Measurements from ENCODE around the gene XRCC4. TPM values are rescaled to one million over a fixed set of nuclear protein-coding genes. Genes with fewer than 3 reads are reported as not detected.

XRCC4 gene
- total and polyA plus RNA-seq, 2 of the 8 experiments (the other 6 are each of a cell fraction or from before 2014, with no cell fraction given): 3.0 to 8.3 TPM

GRCh38 chr5:83348281-83348780 lies 271.0 kb downstream of the XRCC4 start (continued):
- TF ChIP-seq YY1 (IDR thresholded peaks at IDR 0.05; ENCODE audit: low read depth, low read length) (no peak), CHD2 (IDR thresholded peaks at IDR 0.05; ENCODE audit: low read length) (no peak)
